ENCODE results near the gene GRID1. TPM values are rescaled to one million over a fixed set of nuclear protein-coding genes. Genes with fewer than 3 reads are reported as not detected.

GRID1 gene
- polyA plus RNA-seq, 5 donors: 0.54 to 1.5 (median 1.1) TPM

- DNase-seq: no peak
Measured at GRCh38 chr10:85602713-85603112, 763.9 kb downstream of the GRID1 start.

GRCh38 chr10:85602306-85602705, 764.3 kb downstream of the GRID1 start:
- DNase-seq: no peak

- DNase-seq: no peak
Measured at GRCh38 chr10:85601526-85601925, 765.1 kb downstream of the GRID1 start.

- no peak for DNase-seq
Measured at GRCh38 chr10:85600744-85601081, 765.9 kb downstream of the GRID1 start.

GRCh38 chr10:85600026-85600743, 766.4 kb downstream of the GRID1 start:
- no peak for DNase-seq

GRCh38 chr10:85599081-85599480, 767.5 kb downstream of the GRID1 start:
- DNase-seq: no peak

GRCh38 chr10:85598646-85599045, 767.9 kb downstream of the GRID1 start:
- no peak for DNase-seq

- no peak for DNase-seq
Measured at GRCh38 chr10:85597006-85597405, 769.6 kb downstream of the GRID1 start.

- no peak for DNase-seq
Measured at GRCh38 chr10:85596389-85596788, 770.2 kb downstream of the GRID1 start.

- no peak for DNase-seq
Measured at GRCh38 chr10:85594239-85594638, 772.4 kb downstream of the GRID1 start.

GRCh38 chr10:85593226-85593772, 773.3 kb downstream of the GRID1 start:
- no peak for DNase-seq

- DNase-seq: no peak
Measured at GRCh38 chr10:85581371-85581770, 785.2 kb downstream of the GRID1 start.

- DNase-seq: no peak
Measured at GRCh38 chr10:85580585-85580984, 786.0 kb downstream of the GRID1 start.

GRCh38 chr10:85578860-85579259, 787.7 kb downstream of the GRID1 start:
- DNase-seq: no peak

GRCh38 chr10:85575441-85575840, 791.2 kb downstream of the GRID1 start:
- no peak for DNase-seq

GRCh38 chr10:85570871-85571270, 795.7 kb downstream of the GRID1 start:
- DNase-seq: no peak

- DNase-seq: no peak
Measured at GRCh38 chr10:85565381-85565780, 801.2 kb downstream of the GRID1 start.

GRCh38 chr10:85558533-85558932, 808.1 kb downstream of the GRID1 start:
- DNase-seq: no peak

GRCh38 chr10:85557706-85558105, 808.9 kb downstream of the GRID1 start:
- DNase-seq: no peak

GRCh38 chr10:85557077-85557476, 809.5 kb downstream of the GRID1 start:
- no peak for DNase-seq

Measured in right lung (tissue), 5 donors.